T-helper 9 cell (primary cell): ENCODE results near the gene DNAH1.

Experiments used
- DNase-seq: peaks from one replicate; pipeline ENCODE4 v3.0.0-alpha.2; 2020

DNAH1 gene

GRCh38 chr3:52361454-52361853 is 45.3 kb downstream of the DNAH1 start:
- no peak for DNase-seq

GRCh38 chr3:52361898-52362297 is 45.8 kb downstream of the DNAH1 start:
- no peak for DNase-seq

GRCh38 chr3:52364322-52365035 is 48.4 kb downstream of the DNAH1 start:
- no peak for DNase-seq

- no peak for DNase-seq
Observed at GRCh38 chr3:52366527-52366926, 50.4 kb downstream of the DNAH1 start.

- no peak for DNase-seq
Observed at GRCh38 chr3:52367891-52368880, 52.1 kb downstream of the DNAH1 start.

GRCh38 chr3:52370531-52370930 is 54.4 kb downstream of the DNAH1 start:
- no peak for DNase-seq

GRCh38 chr3:52372822-52373504 is 56.8 kb downstream of the DNAH1 start:
- DNase-seq = no peak

GRCh38 chr3:52373676-52374075 is 57.6 kb downstream of the DNAH1 start:
- DNase-seq = no peak

- DNase-seq = no peak
Observed at GRCh38 chr3:52374173-52374572, 58.1 kb downstream of the DNAH1 start.

GRCh38 chr3:52379610-52380009 is 63.5 kb downstream of the DNAH1 start:
- no peak for DNase-seq

- DNase-seq = no peak
Observed at GRCh38 chr3:52380023-52380422, 63.9 kb downstream of the DNAH1 start.

- no peak for DNase-seq
Observed at GRCh38 chr3:52381623-52382022, 65.5 kb downstream of the DNAH1 start.

- DNase-seq = no peak
Observed at GRCh38 chr3:52383446-52383845, 67.3 kb downstream of the DNAH1 start.

- no peak for DNase-seq
Observed at GRCh38 chr3:52384019-52384761, 68.1 kb downstream of the DNAH1 start.

- no peak for DNase-seq
Observed at GRCh38 chr3:52385157-52385556, 69.0 kb downstream of the DNAH1 start.

GRCh38 chr3:52387481-52387880 is 71.4 kb downstream of the DNAH1 start:
- no peak for DNase-seq

- no peak for DNase-seq
Observed at GRCh38 chr3:52388348-52388821, 72.3 kb downstream of the DNAH1 start.

GRCh38 chr3:52388933-52389332 is 72.8 kb downstream of the DNAH1 start:
- no peak for DNase-seq

- no peak for DNase-seq
Observed at GRCh38 chr3:52391096-52391495, 75.0 kb downstream of the DNAH1 start.

- DNase-seq = no peak
Observed at GRCh38 chr3:52392216-52392930, 76.3 kb downstream of the DNAH1 start.

GRCh38 chr3:52393131-52393807 is 77.2 kb downstream of the DNAH1 start:
- DNase-seq = no peak
